Parathyroid adenoma (tissue), 2 donors: ENCODE results near the gene EIF5A.
A peak's percentile ranks its signal among the peaks of the same experiment; 100 is the strongest.

Experiments
- H2AFZ ChIP-seq: fragments of 300-600 bp; sonication (generic); one replicate; pipeline ENCODE4 v1.7.0; 2017; ENCODE audit warnings: antibody characterized with exemption, mild to moderate bottlenecking
- H3K27ac ChIP-seq: fragments of 300-600 bp; sonication (generic); one replicate; pipeline ENCODE4 v1.7.0; 2017
- H3K27me3 ChIP-seq: fragments of 300-600 bp; sonication (generic); one replicate; pipeline ENCODE4 v1.7.0; 2017; ENCODE audit warnings: low read length; ENCODE audit not compliant: control insufficient read depth, insufficient read depth
- H3K36me3 ChIP-seq: fragments of 300-600 bp; sonication (generic); one replicate; pipeline ENCODE4 v1.7.0; 2017; ENCODE audit warnings: low read length; ENCODE audit not compliant: control insufficient read depth, insufficient read depth
- H3K4me1 ChIP-seq: fragments of 300-600 bp; sonication (generic); one replicate; pipeline ENCODE4 v1.7.0; 2017; ENCODE audit warnings: control low read depth
- H3K4me2 ChIP-seq: fragments of 300-600 bp; sonication (generic); one replicate; pipeline ENCODE4 v1.7.0; 2017; ENCODE audit warnings: low read length
- H3K4me3 ChIP-seq: fragments of 300-600 bp; sonication (generic); one replicate; pipeline ENCODE4 v1.7.0; 2017; ENCODE audit warnings: low read depth, low read length
- H3K79me2 ChIP-seq: fragments of 300-600 bp; sonication (generic); one replicate; pipeline ENCODE4 v1.7.0; 2017; ENCODE audit warnings: control low read depth
- H3K9ac ChIP-seq: fragments of 300-600 bp; sonication (generic); one replicate; pipeline ENCODE4 v1.7.0; 2017; ENCODE audit warnings: mild to moderate bottlenecking
- H3K9me3 ChIP-seq: fragments of 300-600 bp; sonication (generic); one replicate; pipeline ENCODE4 v1.7.0; 2017; ENCODE audit warnings: low read length; ENCODE audit not compliant: control insufficient read depth
- TF ChIP-seq, protein P1 (sequence below): fragments of 300-600 bp; sonication (generic); IDR thresholded peaks from one replicate; pipeline ENCODE4 v1.7.0; 2017; ENCODE audit warnings: antibody characterized with exemption, mild to moderate bottlenecking
- donor health status: primary hyperparathyroidism.

Gene EIF5A

DNA sequence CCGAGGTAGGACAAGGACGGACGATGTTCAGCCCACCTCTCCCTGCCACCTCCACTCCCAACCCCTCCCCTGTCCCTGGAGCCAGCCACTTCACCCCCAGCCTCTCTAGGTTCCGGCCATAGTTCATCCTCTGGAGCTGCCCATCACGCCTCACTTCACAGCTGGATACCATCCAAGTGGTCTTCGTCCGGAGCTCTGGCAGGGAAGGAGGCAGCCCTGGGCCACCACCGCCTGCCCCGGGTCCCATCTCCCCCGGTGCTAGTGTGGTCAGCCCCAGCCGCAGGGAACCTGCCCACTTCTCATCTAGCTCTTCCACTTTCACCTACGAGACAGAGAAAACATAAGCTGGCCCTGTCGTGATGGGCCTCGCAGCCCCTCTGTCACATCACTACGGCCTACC is 14.0 kb downstream of the EIF5A start:
- Histone ChIP-seq H3K79me2 (peaks cover 7% of the 10 kb centered on the region), H3K4me3 (no peak overlapping the region), H3K27ac (no peak overlapping the region), H3K4me2 (no peak overlapping the region), H3K36me3 (no peaks in the 10 kb centered on the region), H3K9me3 (no peaks in the 10 kb centered on the region), H2AFZ (no peak overlapping the region), H3K27me3 (no peaks in the 10 kb centered on the region), H3K4me1 (no peaks in the 10 kb centered on the region), H3K9ac (no peak overlapping the region)
- TF ChIP-seq, protein P1, sequence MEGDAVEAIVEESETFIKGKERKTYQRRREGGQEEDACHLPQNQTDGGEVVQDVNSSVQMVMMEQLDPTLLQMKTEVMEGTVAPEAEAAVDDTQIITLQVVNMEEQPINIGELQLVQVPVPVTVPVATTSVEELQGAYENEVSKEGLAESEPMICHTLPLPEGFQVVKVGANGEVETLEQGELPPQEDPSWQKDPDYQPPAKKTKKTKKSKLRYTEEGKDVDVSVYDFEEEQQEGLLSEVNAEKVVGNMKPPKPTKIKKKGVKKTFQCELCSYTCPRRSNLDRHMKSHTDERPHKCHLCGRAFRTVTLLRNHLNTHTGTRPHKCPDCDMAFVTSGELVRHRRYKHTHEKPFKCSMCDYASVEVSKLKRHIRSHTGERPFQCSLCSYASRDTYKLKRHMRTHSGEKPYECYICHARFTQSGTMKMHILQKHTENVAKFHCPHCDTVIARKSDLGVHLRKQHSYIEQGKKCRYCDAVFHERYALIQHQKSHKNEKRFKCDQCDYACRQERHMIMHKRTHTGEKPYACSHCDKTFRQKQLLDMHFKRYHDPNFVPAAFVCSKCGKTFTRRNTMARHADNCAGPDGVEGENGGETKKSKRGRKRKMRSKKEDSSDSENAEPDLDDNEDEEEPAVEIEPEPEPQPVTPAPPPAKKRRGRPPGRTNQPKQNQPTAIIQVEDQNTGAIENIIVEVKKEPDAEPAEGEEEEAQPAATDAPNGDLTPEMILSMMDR: no peak

DNA sequence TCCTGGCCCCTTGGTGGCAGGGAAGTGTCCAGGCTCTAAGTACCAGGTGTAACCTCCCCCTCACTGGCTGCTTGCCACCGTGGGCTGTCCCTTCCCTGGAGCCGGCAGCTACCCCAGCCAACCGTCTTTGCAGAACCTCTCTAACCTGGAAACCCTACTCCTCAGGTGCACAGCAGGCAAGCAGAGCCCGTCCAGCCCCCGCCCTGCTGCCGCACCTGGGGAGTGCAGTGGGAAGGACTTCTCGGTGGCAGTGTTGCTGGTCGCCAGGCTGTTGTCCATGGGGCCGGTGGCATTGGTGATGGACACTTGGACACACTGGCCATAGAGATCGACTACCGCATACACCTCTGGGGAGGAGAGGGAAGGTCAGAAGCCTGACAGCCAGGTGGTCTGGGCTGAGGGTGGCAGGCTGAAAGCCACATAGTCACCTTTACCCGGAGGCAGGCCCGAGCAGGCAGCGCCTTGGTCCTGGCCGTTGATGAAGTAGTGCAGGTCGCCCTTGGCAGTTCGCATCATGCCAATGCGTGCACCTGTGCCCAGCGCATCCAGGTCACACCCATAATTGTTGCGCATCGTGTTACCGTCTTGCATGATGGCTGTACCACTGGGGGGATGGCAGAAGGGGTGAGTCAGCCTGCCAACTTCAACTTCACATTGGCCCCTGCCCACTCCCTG is 15.2 kb downstream of the EIF5A start:
- no peaks in the 10 kb centered on the region for H3K27me3 ChIP-seq
- peaks cover 7% of the 10 kb centered on the region for H3K79me2 ChIP-seq
- TF ChIP-seq, protein P1: no peak
- H3K9ac ChIP-seq: no peak overlapping the region
- no peaks in the 10 kb centered on the region for H3K36me3 ChIP-seq
- no peak overlapping the region for H3K27ac ChIP-seq
- no peak overlapping the region for H3K4me3 ChIP-seq
- no peak overlapping the region for H3K4me2 ChIP-seq
- no peaks in the 10 kb centered on the region for H3K9me3 ChIP-seq
- no peaks in the 10 kb centered on the region for H3K4me1 ChIP-seq
- no peak overlapping the region for H2AFZ ChIP-seq

DNA sequence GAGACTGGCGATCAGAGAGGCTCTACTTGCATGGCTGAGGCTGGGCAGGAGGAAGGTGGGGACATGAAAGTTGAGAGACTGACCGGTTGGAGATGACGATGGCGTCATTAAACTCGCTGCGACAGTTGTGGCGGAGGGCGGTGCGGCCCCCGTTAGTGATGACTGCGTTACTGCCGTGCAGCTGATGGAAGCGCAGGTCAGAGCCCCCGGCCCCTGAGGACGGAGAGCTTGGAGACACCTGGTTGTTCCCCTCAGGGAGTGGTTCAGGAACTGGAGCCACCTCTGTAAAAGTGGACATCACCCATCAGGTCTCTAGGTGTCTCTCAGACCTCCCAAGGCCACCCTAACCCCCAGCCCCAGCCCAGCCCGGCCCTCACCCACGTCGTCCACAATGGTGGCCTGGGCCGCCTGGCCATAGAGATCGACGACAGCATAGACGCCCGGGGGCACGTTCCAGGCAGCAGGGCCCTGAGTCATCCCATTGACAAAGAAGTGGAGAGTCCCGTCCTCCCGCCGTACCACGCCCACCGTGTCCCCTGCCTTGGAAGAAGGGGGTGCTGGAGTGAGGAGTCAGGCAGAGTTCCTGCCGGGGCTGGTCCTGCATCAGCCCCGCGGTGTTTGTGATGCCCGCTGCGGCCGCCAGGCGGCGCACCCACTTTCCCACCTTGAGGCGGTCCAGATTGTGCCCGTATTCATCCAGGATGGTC is 16.5 kb downstream of the EIF5A start:
- Histone ChIP-seq H3K27ac (no peak overlapping the region), H3K9ac (no peak overlapping the region), H2AFZ (no peak overlapping the region)

DNA sequence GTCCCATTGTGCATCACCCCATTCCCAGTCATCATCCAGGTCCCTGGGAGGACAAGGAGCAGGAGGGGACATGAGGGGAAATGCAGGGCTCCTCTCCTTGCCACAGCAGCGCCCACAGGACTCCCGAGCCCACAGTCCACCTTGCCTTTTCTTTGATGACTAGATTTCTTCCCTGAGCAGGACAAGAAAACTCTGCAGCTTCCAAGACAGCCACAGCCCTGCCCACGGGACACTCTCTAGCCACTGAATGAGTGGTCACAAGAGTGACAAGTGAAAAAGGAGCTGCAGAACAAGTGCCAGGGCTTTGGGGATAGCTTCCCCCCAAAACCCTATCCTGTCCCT is 17.0 kb downstream of the EIF5A start:
- Histone ChIP-seq H3K79me2 (peaks cover 7% of the 10 kb centered on the region), H3K36me3 (no peaks in the 10 kb centered on the region), H3K4me2 (no peak overlapping the region), H3K9me3 (no peaks in the 10 kb centered on the region), H3K4me3 (no peak overlapping the region), H3K27me3 (no peaks in the 10 kb centered on the region), H2AFZ (no peak overlapping the region), H3K9ac (no peak overlapping the region), H3K27ac (no peak overlapping the region), H3K4me1 (peaks cover 6% of the 10 kb centered on the region)
- TF ChIP-seq, protein P1: no peak

More for the DNA sequence above, 16.5 kb downstream of the EIF5A start:
- peaks cover 6% of the 10 kb centered on the region for H3K4me1 ChIP-seq
- no peak overlapping the region for H3K4me3 ChIP-seq
- TF ChIP-seq, protein P1: peak; percentile 69
- H3K36me3 ChIP-seq: no peaks in the 10 kb centered on the region
- no peaks in the 10 kb centered on the region for H3K27me3 ChIP-seq
- H3K4me2 ChIP-seq: no peak overlapping the region
- no peaks in the 10 kb centered on the region for H3K9me3 ChIP-seq
- H3K79me2 ChIP-seq: peaks cover 7% of the 10 kb centered on the region
